Measurements from ENCODE around the gene TCERG1L.

DNA sequence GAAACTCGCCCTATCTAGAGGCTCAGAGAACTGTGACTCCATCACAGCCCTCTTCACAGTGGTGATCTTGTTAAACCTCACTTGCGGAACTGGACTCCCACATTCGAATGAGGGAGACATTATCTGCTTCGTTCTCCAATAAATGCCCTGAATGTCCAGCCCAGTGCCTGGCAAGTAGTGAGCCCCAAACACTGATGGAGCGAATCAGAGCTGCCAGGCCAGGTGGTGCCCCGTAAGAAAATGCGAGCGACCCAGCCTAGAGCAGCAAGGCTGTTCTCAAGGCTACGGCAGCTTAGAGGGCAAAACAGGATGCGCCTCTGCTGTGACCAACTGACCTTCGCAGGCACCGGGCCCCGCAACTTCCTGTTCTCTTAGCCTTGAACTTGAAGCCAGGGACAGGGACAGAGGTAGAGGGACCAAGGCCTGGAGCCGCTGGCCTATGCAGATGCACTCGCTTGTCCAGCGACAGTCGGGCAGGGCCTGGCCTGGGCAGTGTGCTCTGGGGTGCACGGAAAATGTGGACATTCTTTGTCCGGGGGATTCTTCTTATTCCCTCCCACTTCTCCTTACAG lies 217.6 kb downstream of the TCERG1L start:
- TF ChIP-seq TAF1 (IDR thresholded peaks at IDR 0.05; ENCODE audit: low read depth) (no peak), EZH2 (IDR thresholded peaks at IDR 0.05; ENCODE audit: borderline replicate concordance, insufficient read depth, low read length, poor library complexity, severe bottlenecking) (no peak), MXI1 (conservative IDR thresholded peaks at IDR 0.05; ENCODE audit: poor library complexity, severe bottlenecking) (no peak), EP300 (conservative IDR thresholded peaks at IDR 0.05; ENCODE audit: poor library complexity, severe bottlenecking) (no peak)
- TF ChIP-seq, protein P1, sequence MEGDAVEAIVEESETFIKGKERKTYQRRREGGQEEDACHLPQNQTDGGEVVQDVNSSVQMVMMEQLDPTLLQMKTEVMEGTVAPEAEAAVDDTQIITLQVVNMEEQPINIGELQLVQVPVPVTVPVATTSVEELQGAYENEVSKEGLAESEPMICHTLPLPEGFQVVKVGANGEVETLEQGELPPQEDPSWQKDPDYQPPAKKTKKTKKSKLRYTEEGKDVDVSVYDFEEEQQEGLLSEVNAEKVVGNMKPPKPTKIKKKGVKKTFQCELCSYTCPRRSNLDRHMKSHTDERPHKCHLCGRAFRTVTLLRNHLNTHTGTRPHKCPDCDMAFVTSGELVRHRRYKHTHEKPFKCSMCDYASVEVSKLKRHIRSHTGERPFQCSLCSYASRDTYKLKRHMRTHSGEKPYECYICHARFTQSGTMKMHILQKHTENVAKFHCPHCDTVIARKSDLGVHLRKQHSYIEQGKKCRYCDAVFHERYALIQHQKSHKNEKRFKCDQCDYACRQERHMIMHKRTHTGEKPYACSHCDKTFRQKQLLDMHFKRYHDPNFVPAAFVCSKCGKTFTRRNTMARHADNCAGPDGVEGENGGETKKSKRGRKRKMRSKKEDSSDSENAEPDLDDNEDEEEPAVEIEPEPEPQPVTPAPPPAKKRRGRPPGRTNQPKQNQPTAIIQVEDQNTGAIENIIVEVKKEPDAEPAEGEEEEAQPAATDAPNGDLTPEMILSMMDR (IDR thresholded peaks at IDR 0.05; ENCODE audit: poor library complexity, severe bottlenecking) = no peak
- TF ChIP-seq, protein P2, sequence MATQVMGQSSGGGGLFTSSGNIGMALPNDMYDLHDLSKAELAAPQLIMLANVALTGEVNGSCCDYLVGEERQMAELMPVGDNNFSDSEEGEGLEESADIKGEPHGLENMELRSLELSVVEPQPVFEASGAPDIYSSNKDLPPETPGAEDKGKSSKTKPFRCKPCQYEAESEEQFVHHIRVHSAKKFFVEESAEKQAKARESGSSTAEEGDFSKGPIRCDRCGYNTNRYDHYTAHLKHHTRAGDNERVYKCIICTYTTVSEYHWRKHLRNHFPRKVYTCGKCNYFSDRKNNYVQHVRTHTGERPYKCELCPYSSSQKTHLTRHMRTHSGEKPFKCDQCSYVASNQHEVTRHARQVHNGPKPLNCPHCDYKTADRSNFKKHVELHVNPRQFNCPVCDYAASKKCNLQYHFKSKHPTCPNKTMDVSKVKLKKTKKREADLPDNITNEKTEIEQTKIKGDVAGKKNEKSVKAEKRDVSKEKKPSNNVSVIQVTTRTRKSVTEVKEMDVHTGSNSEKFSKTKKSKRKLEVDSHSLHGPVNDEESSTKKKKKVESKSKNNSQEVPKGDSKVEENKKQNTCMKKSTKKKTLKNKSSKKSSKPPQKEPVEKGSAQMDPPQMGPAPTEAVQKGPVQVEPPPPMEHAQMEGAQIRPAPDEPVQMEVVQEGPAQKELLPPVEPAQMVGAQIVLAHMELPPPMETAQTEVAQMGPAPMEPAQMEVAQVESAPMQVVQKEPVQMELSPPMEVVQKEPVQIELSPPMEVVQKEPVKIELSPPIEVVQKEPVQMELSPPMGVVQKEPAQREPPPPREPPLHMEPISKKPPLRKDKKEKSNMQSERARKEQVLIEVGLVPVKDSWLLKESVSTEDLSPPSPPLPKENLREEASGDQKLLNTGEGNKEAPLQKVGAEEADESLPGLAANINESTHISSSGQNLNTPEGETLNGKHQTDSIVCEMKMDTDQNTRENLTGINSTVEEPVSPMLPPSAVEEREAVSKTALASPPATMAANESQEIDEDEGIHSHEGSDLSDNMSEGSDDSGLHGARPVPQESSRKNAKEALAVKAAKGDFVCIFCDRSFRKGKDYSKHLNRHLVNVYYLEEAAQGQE (IDR thresholded peaks at IDR 0.05; ENCODE audit: borderline replicate concordance) = no peak
